Measurements from ENCODE around the gene TSNAXIP1. TPM values are rescaled to one million over a fixed set of nuclear protein-coding genes. Genes with fewer than 3 reads are reported as not detected.
A peak's percentile ranks its signal among the peaks of the same experiment; 100 is the strongest.

The TSNAXIP1 gene
- total RNA-seq, 1 donor from 2014 or later, result 0.52 TPM

GRCh38 chr16:67801241-67801640 is 5.4 kb upstream of the TSNAXIP1 start:
- no peak for DNase-seq (ENCODE audit: low read depth)
- H3K4me3 ChIP-seq (ENCODE audit: low read depth, low read length), result no peak overlapping the region
- TF ChIP-seq CTCF (conservative IDR thresholded peaks at IDR 0.05; ENCODE audit: low read depth, low read length), result no peak

- no peak overlapping the region for H3K4me3 ChIP-seq (ENCODE audit: low read depth, low read length)
- no peak for TF ChIP-seq CTCF (conservative IDR thresholded peaks at IDR 0.05; ENCODE audit: low read depth, low read length)
- no peak for DNase-seq (ENCODE audit: low read depth)
These were observed 4.8 kb upstream of the TSNAXIP1 start for GRCh38 chr16:67801883-67802282.

- TF ChIP-seq CTCF (conservative IDR thresholded peaks at IDR 0.05; ENCODE audit: low read depth, low read length), result no peak
- no peak overlapping the region for H3K4me3 ChIP-seq (ENCODE audit: low read depth, low read length)
- DNase-seq (ENCODE audit: low read depth), result no peak
These were observed 2.8 kb upstream of the TSNAXIP1 start for GRCh38 chr16:67803894-67804293.

DNA sequence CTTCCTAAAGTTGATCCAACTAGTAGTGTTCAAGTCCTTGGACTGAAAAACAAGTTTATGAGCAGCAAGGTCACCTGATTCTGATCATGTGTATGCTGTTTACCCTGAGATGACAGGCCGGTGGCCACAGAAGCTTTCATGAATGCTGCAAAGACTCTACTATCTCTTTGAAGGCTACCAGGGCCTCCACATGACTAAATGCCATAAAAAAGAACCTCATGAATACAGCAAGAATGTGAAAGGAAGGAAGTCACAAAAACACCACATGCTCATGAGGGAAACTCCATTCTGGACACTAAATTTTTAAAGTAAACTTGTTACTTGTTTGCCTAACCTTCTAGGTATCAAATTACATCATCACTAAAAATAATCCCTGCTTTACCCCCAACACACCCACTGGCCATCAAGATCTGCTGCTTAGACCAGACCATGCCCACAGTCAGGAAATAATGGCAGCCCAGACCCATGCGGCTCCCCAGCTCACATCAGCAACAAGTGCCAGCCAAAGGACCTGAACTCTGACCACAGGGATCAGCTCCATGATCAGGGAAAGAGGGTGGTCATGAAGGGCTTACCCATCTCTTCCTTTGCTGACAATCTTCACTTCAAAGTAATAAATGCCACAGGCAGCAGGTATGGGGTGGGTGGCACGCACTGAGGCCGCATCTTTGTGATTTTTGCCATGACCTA is 1.7 kb upstream of the TSNAXIP1 start:
- no peak for TF ChIP-seq CTCF (conservative IDR thresholded peaks at IDR 0.05; ENCODE audit: low read depth, low read length)
- no peak for DNase-seq (ENCODE audit: low read depth)
- H3K4me3 ChIP-seq (ENCODE audit: low read depth, low read length), result peak overlapping the region; percentile 99

DNA sequence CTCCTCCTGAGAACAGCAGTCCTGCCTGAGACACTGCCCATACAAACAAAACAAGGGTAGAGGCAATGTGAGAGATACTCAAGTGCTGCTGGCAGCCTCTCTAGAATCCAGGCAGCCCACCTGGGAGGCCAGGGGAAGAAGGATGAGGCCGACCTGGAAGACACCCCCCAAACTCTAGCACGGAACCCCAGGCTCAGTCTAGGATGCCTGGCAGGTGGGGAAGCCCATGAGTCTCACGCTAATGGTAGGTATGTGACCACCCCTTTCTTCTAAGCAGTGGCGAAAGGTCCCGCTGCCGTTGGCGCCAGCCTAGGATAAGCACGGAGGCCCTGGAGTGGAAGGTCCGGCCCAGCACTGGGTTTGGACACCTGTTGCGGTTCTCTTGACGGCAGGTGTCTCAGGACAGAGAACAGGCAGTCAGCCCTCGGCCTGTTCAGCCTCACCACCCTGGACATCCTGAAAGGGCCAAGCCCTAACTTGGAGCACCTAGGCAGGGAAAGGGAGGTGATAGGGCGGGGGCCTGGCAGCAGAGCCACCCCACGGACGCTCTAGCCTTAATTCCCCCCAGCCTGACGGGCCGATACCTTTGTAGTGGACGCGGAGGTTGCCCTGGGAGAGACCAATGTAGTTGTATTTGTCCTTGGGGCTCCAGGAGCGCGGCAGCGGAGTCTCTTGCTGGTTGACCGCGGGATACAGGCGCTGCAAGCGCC is 816 bp upstream of the TSNAXIP1 start:
- TF ChIP-seq CTCF (conservative IDR thresholded peaks at IDR 0.05; ENCODE audit: low read depth, low read length), result no peak
- no peak for DNase-seq (ENCODE audit: low read depth)
- peak overlapping the region; percentile 99 for H3K4me3 ChIP-seq (ENCODE audit: low read depth, low read length)

DNA sequence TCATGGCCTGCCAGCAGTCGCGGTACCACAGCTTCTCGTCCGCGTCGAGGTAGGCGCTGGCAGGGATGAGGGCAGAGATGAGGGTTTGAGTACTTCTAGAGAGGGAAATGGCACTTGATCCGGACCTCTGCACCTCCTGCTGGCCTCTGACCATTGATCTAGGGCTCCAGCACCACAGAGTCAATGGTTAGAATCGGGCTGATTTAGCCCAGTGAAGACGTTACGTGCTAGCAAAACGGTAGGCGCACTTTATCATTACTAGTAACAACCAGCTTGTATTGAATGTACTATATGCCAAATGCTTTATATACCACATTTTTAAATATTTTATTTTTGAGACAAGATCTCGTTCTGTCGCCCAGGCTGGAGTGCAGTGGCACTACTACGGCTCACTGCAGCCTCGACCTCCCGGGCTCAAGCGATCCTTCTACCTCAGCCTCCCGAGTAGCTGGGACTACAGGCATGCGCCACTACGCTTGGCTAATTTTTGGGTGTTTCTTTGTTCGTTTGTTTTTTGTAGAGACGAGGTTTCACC is 526 bp downstream of the TSNAXIP1 start:
- DNase-seq (ENCODE audit: low read depth), result no peak
- H3K4me3 ChIP-seq (ENCODE audit: low read depth, low read length), result peak overlapping the region; percentile 99
- peak; percentile 39 for TF ChIP-seq CTCF (conservative IDR thresholded peaks at IDR 0.05; ENCODE audit: low read depth, low read length)
